Left lung (tissue), 14 donors: Measurements from ENCODE around the gene FAAH. TPM values are rescaled to one million over a fixed set of nuclear protein-coding genes. Genes with fewer than 3 reads are reported as not detected.
"Not testable (repeated sequence)": the region's sequence is repeated elsewhere in the genome, so short reads cannot be mapped to it uniquely, and the experiment has no call there.

ENCODE experiments used
- ATAC-seq: fragments of 200-7000 bp; cut with Tn5 transposase; one replicate; pipeline ENCODE4 v1.9.1; 2020; ENCODE audit warnings: moderate library complexity
- DNase-seq, 4 donors: peaks; one replicate each; pipeline ENCODE4 v3.0.0-alpha.2; 2013 to 2020
- H3K27ac ChIP-seq, 2 donors: fragments of 200-600 bp; sonication (generic) in 1 of 2; one replicate each; pipeline versions ENCODE4 v1.5.0 to v1.8.0; 2020 to 2021
- H3K27me3 ChIP-seq, 2 donors: fragments of 200-600 bp; sonication (generic) in 1 of 2; one replicate each; pipeline versions ENCODE4 v1.5.0 to v1.8.0; 2020 to 2021
- H3K36me3 ChIP-seq, 2 donors: fragments of 200-600 bp; sonication (generic) in 1 of 2; one replicate each; pipeline versions ENCODE4 v1.5.0 to v1.8.0; 2020 to 2021
- H3K4me1 ChIP-seq, 2 donors: fragments of 200-600 bp; one replicate each; pipeline ENCODE4 v1.8.0; 2021
- H3K4me3 ChIP-seq, 2 donors: fragments of 200-600 bp; sonication (generic) in 1 of 2; one replicate each; pipeline versions ENCODE4 v1.5.0 to v1.8.0; 2020 to 2021; ENCODE audit warnings: mild to moderate bottlenecking in 1 of 2
- H3K9me3 ChIP-seq, 2 donors: fragments of 200-600 bp; sonication (generic) in 1 of 2; one replicate each; pipeline versions ENCODE4 v1.5.0 to v1.8.0; 2020 to 2021
- CTCF ChIP-seq, 2 donors: fragments of 200-600 bp; sonication (generic) in 1 of 2; IDR thresholded peaks; one replicate each; pipeline versions ENCODE4 v1.5.0 to v1.8.0; 2021; ENCODE audit warnings: antibody characterized with exemption in 2 of 2
- intact Hi-C, 2 donors: fragments of 100-400 bp; cut with DNase I; formaldehyde crosslinking; loops; one replicate each; pipeline versions ENCODE4 v1.11.2 to v1.14.2; 2022
- long read RNA-seq, 12 donors: library from polyadenylated mRNA in 2 of 12; unstranded in 2 of 12; transcript quantifications; one replicate each; pipeline ENCODE4 v2.0.0 and lab custom pipeline, GENCODE V29; 2019 to 2026
- polyA plus RNA-seq, 6 donors: library from polyadenylated mRNA; unstranded; fragments of 120-200 nt; gene quantifications; one replicate each; pipeline ENCODE4 v1.2.1, GENCODE V29; 2013; ENCODE audit not compliant: insufficient read length in 6 of 6
- total RNA-seq, 2 donors: library from RNA; stranded (reverse); fragmentation: NEBNext Ultra II Directional; extraction: Animal tissue kit (Norgen Biotek cat#: 25700); gene quantifications; one replicate each; pipeline ENCODE4 v1.2.1, GENCODE V29; 2021
- donor health status: DM: no; HTN: yes; CAD: no.
- donor health status: DM: no; HTN: no; CAD: no.

The FAAH gene
- total RNA-seq (10 to 100 TPM; 23.3 to 25.8 TPM), polyA plus RNA-seq (10 to 100 TPM; 16.3 to 26.7 (median 22.0) TPM)
- long read RNA-seq, donor 1, partial matches to known transcripts = 0 of 5 reads
- long read RNA-seq, donor 1, other reads (novel, unspliced or antisense) = 0 of 5 reads
- long read RNA-seq, donor 2, partial matches to known transcripts = 0 of 3 reads
- long read RNA-seq, donor 2, other reads (novel, unspliced or antisense) = 0 of 3 reads
- long read RNA-seq, donor 3, partial matches to known transcripts = 0 of 2 reads
- long read RNA-seq, donor 3, other reads (novel, unspliced or antisense) = 0 of 2 reads
- long read RNA-seq, donor 4, transcript FAAH-201 (15 exons, 2,094 nt) = major isoform, 14 of 25 reads
- long read RNA-seq, donor 4, partial matches to known transcripts = 4 of 25 reads
- long read RNA-seq, donor 4, other reads (novel, unspliced or antisense) = 7 of 25 reads
- long read RNA-seq, donor 5, partial matches to known transcripts = 0 of 1 reads
- long read RNA-seq, donor 5, other reads (novel, unspliced or antisense) = 0 of 1 reads
- long read RNA-seq, donor 6, partial matches to known transcripts = 0 of 2 reads
- long read RNA-seq, donor 6, other reads (novel, unspliced or antisense) = 0 of 2 reads
- long read RNA-seq, donor 7, partial matches to known transcripts = 0 of 1 reads
- long read RNA-seq, donor 7, other reads (novel, unspliced or antisense) = 0 of 1 reads
- long read RNA-seq, donor 8 = 0 reads
- long read RNA-seq, donor 9 = 0 reads
- long read RNA-seq, donor 10, transcript FAAH-201 (15 exons, 2,094 nt) = major isoform, 15 of 34 reads
- long read RNA-seq, donor 10, partial matches to known transcripts = 3 of 34 reads
- long read RNA-seq, donor 10, other reads (novel, unspliced or antisense) = 16 of 34 reads
- long read RNA-seq, donor 11, transcript FAAH-201 (15 exons, 2,094 nt) = major isoform, 5 of 11 reads
- long read RNA-seq, donor 11, partial matches to known transcripts = 6 of 11 reads
- long read RNA-seq, donor 11, other reads (novel, unspliced or antisense) = 0 of 11 reads
- long read RNA-seq, donor 12 = 0 reads

DNA sequence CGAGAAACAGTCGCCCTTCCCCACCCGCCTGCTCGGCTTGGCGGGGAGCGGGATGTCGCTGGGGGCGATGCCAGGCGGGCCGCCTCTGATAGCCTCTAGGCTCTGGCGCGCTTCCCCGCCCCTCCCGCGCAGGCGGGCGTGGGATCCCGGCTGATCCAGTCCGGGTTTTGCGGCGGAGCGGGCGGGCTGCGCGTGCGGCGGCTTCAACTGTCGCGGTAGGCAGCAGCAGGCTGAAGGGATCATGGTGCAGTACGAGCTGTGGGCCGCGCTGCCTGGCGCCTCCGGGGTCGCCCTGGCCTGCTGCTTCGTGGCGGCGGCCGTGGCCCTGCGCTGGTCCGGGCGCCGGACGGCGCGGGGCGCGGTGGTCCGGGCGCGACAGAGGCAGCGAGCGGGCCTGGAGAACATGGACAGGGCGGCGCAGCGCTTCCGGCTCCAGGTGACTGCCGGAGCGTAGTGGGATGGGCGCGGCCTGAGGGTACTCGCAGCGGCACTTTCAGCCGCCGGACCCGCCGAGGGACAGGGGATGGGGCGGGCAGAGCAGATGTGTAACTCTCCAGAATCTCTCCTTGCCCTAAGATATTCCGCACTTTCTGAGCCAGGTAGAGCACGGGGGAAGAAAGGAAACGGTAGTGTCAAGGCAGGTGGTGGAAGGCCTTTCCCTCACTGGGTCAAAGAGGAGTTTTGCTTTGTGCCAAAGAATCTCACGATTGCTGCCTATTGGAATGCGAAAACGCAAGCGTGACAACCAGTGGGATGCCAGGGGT, at the start of gene FAAH:
FAAH (plus strand) TSS at position 210 of the 764 bp plus-strand sequence; CDS start at position 242, 32 bp downstream.
- Histone ChIP-seq H3K27me3 (peaks cover 0 to 9% of the 10 kb centered on the region in 2 donors), H3K36me3 (no peaks in the 10 kb centered on the region), H3K4me1 (peaks cover 0 to 19% of the 10 kb centered on the region in 2 donors), H3K27ac (peak within 1 kb of the TSS; percentile 27 to 53), H3K9me3 (peaks cover 0 to 5% of the 10 kb centered on the region in 2 donors), H3K4me3 (peak within 1 kb of the TSS; percentile 32 to 49)
- TF ChIP-seq CTCF (IDR thresholded peaks at IDR 0.05) = no peak
- intact Hi-C loops = no loop called here
- DNase-seq = peak; percentile 59 to 93 (median 65)
- ATAC-seq = peak; percentile 92

DNA sequence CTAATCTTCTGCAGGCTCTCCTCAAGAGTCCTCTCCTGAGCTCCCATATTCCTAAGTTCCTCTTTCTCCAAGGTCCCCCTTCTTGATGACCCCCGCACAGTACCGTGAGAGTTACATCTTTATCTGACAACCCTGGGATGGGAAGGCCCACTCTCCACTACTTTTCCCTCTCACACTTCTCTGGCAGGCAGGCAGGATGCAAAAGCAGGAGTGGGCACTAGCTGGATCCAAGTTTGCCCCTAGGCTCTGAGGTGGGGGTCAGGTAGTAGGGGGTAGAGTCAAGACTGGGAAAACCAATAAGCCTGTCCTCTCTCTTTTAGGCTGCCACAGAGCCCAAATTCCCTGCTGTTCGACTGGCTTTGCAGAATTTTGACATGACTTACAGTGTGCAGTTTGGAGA, 49.6 kb upstream of the FAAH start:
- Histone ChIP-seq H3K9me3 (no peaks in the 10 kb centered on the region), H3K4me1 (peaks cover 0 to 34% of the 10 kb centered on the region in 2 donors), H3K27ac (no peak overlapping the region), H3K4me3 (no peak overlapping the region), H3K36me3 (peaks cover 0 to 66% of the 10 kb centered on the region in 2 donors), H3K27me3 (no peaks in the 10 kb centered on the region)
- no peak for TF ChIP-seq CTCF (IDR thresholded peaks at IDR 0.05)
- DNase-seq (no peak), ATAC-seq (no peak)
- intact Hi-C loops = no loop called here

DNA sequence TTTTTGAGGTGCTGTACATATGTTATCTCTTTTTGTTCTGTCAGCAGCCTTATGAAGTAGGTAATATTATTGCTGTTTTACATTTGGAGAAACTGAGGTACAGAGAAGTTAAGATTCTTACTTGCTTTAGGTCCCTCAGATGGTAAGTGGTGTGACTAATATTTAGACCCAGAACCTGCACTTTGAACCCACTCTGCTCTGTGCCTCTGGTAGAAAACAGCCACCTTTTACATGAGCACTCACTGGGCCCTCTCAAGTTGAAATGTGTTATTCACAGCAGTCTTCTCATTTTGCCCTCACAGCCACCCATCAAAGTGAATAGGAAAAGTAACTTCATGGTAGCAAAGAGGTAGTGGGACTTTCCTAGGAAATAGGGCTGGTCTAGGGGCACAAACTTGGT, 48.8 kb upstream of the FAAH start:
- Histone ChIP-seq H3K36me3 (peaks cover 0 to 74% of the 10 kb centered on the region in 2 donors), H3K9me3 (no peaks in the 10 kb centered on the region), H3K27ac (no peak overlapping the region), H3K27me3 (no peaks in the 10 kb centered on the region), H3K4me1 (peaks cover 0 to 34% of the 10 kb centered on the region in 2 donors), H3K4me3 (no peak overlapping the region)
- ATAC-seq (no peak), DNase-seq (no peak)
- TF ChIP-seq CTCF (IDR thresholded peaks at IDR 0.05) = no peak
- intact Hi-C loops = no loop called here

- no peak overlapping the region for H3K27ac ChIP-seq
- no peaks in the 10 kb centered on the region for H3K9me3 ChIP-seq
- H3K4me1 ChIP-seq = peaks cover 0 to 15% of the 10 kb centered on the region in 2 donors
- no peak for TF ChIP-seq CTCF (IDR thresholded peaks at IDR 0.05)
- peaks cover 0 to 92% of the 10 kb centered on the region in 2 donors for H3K36me3 ChIP-seq
- no peak for DNase-seq
- H3K4me3 ChIP-seq = no peak overlapping the region
- ATAC-seq = no peak
- intact Hi-C loops = no loop called here
- H3K27me3 ChIP-seq = no peaks in the 10 kb centered on the region
Observed at GRCh38 chr1:46352363-46352762, 41.8 kb upstream of the FAAH start.

DNA sequence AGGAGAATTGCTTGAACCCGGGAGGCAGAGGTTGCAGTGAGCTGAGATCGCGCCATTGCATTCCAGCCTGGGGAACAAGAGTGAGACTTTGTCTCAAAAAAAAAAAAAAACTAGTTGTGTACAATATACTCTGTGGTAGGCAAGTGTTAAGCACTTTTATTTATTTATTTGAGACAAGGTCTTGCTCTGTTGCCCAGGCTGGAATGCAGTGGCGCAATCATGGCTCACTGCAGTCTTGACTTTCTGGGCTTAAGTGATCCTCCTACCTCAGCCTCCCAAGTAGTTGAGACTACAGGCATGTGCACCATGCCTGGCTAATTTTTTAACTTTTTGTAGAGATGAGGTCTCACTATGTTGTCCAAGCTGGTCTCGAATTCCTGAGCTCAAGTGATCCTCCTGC, 38.2 kb upstream of the FAAH start:
- H3K4me3 ChIP-seq, H3K4me1 ChIP-seq, H3K27me3 ChIP-seq, H3K27ac ChIP-seq, intact Hi-C loops, DNase-seq, ATAC-seq, H3K9me3 ChIP-seq: not testable (repeated sequence)
- peaks cover 0 to 98% of the 10 kb centered on the region in 2 donors for H3K36me3 ChIP-seq
